Omental fat pad (tissue), 4 donors: ENCODE results near the gene AMBRA1. TPM values are rescaled to one million over a fixed set of nuclear protein-coding genes. Genes with fewer than 3 reads are reported as not detected.

Experiments
- ATAC-seq: fragments of 150-250 bp; one replicate; pipeline ENCODE4 v1.9.1; 2016; ENCODE audit warnings: mild to moderate bottlenecking, moderate library complexity; ENCODE audit not compliant: low FRiP score
- DNase-seq: peaks from one replicate; pipeline ENCODE4 v3.0.0-alpha.2; 2019; ENCODE audit warnings: low spot score
- total RNA-seq, 4 donors: library from RNA; depleted of rRNA; stranded (reverse); fragments of >200 nt; gene quantifications; one replicate each; pipeline ENCODE4 v1.1.0, GENCODE V29; 2016
- TF ChIP-seq, protein P1 (sequence below), 3 donors: fragments of 450-650 bp; IDR thresholded peaks; one replicate each; pipeline ENCODE4 v1.5.1; 2016 to 2017; ENCODE audit warnings: antibody characterized with exemption in 3 of 3, mild to moderate bottlenecking in 3 of 3, moderate library complexity in 2 of 3

AMBRA1 gene
- total RNA-seq, 4 donors from 2014 or later: 19.2 to 41.0 (median 23.5) TPM

DNA sequence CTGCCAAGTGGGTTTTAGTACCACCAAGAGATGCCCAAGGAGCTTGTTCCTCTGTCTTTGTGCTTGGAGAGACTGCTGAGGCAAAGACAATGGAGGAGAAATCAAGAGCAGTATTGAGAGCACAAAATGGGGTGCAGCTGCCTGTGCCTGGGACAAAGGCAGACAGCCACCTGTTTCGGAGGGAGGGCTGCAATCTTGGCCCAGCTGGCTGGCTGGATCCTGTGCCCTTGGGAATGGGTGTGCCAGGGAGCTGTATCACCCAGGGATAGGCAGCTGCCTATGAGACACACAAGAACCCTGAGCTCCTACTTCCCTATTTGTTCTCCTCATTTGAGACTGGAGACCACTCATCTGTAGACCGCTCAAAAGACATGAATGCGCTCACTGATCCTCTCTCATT is 178.9 kb downstream of the AMBRA1 start:
- no peak for ATAC-seq
- no peak for DNase-seq
- TF ChIP-seq, protein P1, sequence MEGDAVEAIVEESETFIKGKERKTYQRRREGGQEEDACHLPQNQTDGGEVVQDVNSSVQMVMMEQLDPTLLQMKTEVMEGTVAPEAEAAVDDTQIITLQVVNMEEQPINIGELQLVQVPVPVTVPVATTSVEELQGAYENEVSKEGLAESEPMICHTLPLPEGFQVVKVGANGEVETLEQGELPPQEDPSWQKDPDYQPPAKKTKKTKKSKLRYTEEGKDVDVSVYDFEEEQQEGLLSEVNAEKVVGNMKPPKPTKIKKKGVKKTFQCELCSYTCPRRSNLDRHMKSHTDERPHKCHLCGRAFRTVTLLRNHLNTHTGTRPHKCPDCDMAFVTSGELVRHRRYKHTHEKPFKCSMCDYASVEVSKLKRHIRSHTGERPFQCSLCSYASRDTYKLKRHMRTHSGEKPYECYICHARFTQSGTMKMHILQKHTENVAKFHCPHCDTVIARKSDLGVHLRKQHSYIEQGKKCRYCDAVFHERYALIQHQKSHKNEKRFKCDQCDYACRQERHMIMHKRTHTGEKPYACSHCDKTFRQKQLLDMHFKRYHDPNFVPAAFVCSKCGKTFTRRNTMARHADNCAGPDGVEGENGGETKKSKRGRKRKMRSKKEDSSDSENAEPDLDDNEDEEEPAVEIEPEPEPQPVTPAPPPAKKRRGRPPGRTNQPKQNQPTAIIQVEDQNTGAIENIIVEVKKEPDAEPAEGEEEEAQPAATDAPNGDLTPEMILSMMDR (IDR thresholded peaks at IDR 0.05): no peak

DNA sequence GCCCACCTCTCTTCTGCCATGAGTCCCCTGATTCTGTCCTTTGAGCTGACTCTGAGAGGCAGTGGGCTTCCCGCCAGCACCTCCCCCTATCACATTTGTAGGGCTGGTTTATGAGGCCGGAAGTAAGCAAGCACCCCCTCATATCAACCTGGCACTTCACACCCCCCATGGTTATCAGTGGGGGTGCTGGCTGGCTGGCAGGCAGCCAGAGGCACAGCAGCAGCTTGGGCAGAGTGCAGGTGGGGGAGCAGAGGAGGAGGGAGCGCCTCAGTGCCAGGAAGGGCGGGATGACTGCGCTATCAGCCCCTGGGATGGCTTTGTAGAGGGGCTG is 179.4 kb downstream of the AMBRA1 start:
- TF ChIP-seq, protein P1 (IDR thresholded peaks at IDR 0.05): no peak
- DNase-seq (no peak), ATAC-seq (no peak)

DNA sequence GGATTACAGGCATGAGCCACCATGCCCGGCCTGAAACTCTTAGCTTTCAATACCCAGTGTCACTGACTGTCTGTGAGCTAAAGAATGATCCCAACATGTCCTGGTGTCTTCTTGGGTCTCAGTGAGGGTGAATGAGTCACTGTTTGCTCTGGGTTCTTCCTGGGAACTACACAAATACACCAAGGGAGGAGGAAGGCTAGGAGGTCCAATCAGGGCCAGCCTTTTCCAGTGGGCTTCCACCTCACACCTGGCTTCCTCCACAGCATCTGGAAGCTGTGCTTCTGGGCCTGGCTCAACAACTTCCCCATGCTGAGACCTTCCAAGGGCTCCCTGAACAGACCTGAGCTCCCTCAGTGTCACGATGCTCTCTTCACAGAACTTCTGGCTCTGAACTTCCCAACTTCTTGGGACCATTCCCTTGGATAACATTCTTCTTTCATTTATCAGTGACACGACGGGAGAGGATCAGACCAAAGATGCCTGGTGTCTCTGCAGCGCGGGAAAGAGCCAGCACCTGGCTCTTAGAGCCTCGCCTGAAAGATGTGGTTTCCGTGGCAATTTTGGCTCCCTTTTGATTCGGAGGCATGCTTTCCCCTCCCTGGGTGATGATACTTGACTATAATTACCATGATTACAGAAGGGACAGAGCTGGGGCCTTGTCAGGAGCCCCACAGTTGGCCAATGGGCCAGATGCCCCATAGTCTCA is 179.9 kb downstream of the AMBRA1 start:
- DNase-seq (no peak), ATAC-seq (no peak)
- TF ChIP-seq, protein P1 (IDR thresholded peaks at IDR 0.05): no peak

DNA sequence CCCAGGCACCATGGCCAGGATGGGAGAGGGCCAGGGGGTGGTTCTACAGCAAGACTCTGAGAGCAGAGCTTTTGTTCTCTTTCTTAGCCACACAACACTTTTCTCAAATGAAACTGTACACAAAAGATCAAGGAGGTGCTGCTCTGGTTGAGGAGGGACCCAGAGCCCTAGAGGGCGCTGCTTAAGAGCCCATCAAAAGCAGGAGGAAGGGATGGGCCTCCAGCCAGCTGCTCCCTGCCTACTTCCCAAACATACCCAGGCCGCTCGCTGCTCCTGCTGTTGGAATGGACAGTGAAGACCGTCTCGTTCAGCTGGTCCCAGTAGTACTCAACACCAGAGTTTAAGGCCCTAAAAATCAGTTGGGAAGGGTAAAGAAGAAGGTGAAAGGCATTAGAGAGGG is 183.8 kb downstream of the AMBRA1 start:
- no peak for ATAC-seq
- TF ChIP-seq, protein P1 (IDR thresholded peaks at IDR 0.05): no peak
- no peak for DNase-seq

DNA sequence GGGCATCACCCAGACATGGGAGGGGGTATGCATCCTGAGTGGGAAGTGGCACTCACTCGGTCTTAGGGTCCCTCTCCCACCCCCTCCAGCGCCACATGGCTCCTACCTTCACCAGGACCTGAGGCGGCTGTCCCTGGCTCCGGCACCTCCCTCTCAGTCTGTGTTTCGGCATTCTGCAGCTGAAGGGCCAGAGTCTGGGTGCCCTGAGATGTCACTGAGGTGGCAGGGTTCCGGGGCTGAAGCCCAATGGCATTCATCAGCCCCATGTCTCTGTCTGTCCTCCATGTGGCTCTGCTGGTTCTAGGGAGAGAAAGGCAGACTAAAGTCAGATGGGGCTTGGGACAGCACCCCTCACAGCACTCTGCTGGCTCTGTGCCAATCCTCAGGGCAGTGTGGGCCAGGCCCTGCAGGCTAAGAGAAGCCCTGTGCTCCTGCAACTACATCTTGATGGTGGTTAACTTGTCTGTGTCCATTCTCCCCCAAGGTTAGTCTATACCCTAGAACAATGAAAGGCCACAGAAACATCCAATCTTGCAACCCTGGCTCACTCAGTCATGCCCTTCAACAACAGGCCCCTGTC is 185.3 kb downstream of the AMBRA1 start:
- TF ChIP-seq, protein P1 (IDR thresholded peaks at IDR 0.05): no peak
- DNase-seq: no peak
- no peak for ATAC-seq

DNA sequence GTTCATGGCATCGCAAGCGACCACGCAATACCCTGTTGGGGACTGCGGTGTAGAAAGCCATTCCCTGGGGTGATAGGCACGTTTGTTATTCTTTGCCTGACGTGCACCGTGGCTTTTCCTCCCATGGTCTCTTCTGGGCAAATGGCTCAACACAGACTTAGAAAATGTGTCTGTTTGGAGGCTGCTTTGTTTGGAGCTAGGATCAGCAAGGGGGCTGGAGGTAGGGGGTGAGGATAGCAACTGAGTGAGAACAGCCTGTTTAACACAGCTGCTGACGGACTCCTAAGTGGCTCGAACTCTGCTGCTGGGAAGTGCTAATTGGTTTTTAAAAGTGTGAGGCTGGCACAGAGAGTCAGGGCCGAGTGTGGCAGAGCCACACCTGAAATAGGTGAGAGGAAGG is 186.2 kb downstream of the AMBRA1 start:
- no peak for DNase-seq
- ATAC-seq: no peak
- TF ChIP-seq, protein P1 (IDR thresholded peaks at IDR 0.05): no peak

DNA sequence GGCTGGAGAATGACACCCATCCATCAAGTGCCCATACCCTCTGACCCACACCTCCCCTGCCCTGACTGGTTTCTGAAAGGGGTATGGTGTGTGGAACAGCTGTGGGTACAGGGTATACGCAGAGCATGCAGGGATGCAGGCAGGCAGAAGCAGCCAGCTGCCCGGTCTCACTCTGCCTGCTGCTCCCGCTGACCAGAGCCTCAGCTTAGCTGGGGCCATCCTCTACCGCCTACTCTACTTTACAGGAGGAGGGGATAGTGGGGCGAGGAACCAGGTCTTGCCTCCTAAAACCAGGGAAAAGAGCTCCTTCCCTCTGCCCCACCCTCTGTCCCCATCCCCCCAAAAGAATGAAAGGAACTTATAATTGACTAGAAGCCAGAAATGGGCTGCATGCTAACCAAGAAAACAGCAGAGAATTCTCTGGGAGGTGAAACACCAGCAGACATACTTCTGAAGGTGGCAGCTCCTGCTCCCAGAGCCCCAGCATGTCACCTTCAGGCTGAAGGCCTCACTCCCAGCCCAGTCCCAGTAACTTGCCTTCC is 189.3 kb downstream of the AMBRA1 start:
- DNase-seq (no peak), ATAC-seq (no peak)
- TF ChIP-seq, protein P1 (IDR thresholded peaks at IDR 0.05): no peak
